HCT116 (cell line): ENCODE results near the gene MYO7A.

ENCODE experiments used
- CTCF ChIP-seq, 3 experiments: fragments of 200-600 bp in 1 of 3; sonication (generic) in 1 of 3; IDR thresholded peaks in 2 of 3; conservative IDR thresholded peaks in 1 of 3; 2 replicates each; pipeline ENCODE4 v1.5.1; 2012 to 2017; ENCODE audit warnings: low read depth in 2 of 3, low read length in 2 of 3, antibody characterized with exemption in 1 of 3, borderline replicate concordance in 1 of 3, control low read depth in 1 of 3, mild to moderate bottlenecking in 1 of 3, mixed read lengths in 1 of 3, mixed run types in 1 of 3, moderate library complexity in 1 of 3; ENCODE audit not compliant: insufficient read depth in 1 of 3
- POLR2A ChIP-seq: IDR thresholded peaks from 2 replicates; pipeline ENCODE4 v1.7.0; 2011; ENCODE audit warnings: borderline replicate concordance; ENCODE audit not compliant: insufficient read depth, insufficient read length; ENCODE audit errors: extremely low read depth
- ZNF274 ChIP-seq: fragments of 200-500 bp; sonication (Bioruptor generic); IDR thresholded peaks from 2 replicates; pipeline ENCODE4 v1.6.1; 2014; ENCODE audit warnings: mild to moderate bottlenecking, low read depth, low read length, inconsistent platforms

- TF ChIP-seq ZNF274 (no peak), POLR2A (no peak), CTCF (IDR thresholded peaks at IDR 0.05 in 2 of 3, conservative IDR thresholded peaks at IDR 0.05 in 1 of 3; ENCODE audit: borderline replicate concordance in 1 of 3, insufficient read depth in 1 of 3, low read depth in 2 of 3, low read length in 2 of 3) (no peak)
These were observed 8.0 kb downstream of the MYO7A start for GRCh38 chr11:77136074-77136473.
